Heart right ventricle (tissue), 16 donors: ENCODE results near the gene KCNJ5. TPM values are rescaled to one million over a fixed set of nuclear protein-coding genes. Genes with fewer than 3 reads are reported as not detected.
A peak's percentile ranks its signal among the peaks of the same experiment; 100 is the strongest.

Experiments
- ATAC-seq, 8 donors: fragments of 200-7000 bp; cut with Tn5 transposase; one replicate each; pipeline ENCODE4 v1.9.1; 2020; ENCODE audit warnings: mild to moderate bottlenecking in 8 of 8, moderate library complexity in 8 of 8, moderate number of reproducible peaks in 1 of 8
- DNase-seq, 2 donors: peaks; one replicate each; pipeline ENCODE4 v3.0.0-alpha.2; 2020
- H3K27ac ChIP-seq, 10 donors: fragments of 200-600 bp; sonication (generic) in 2 of 10; one replicate each; pipeline versions ENCODE4 v1.5.0 to v1.8.0; 2020 to 2022; ENCODE audit warnings: mild to moderate bottlenecking in 3 of 10
- H3K27me3 ChIP-seq, 7 donors: fragments of 200-600 bp; one replicate each; pipeline ENCODE4 v1.8.0; 2021 to 2022; ENCODE audit warnings: mild to moderate bottlenecking in 2 of 7
- H3K36me3 ChIP-seq, 9 donors: fragments of 200-600 bp; sonication (generic) in 1 of 9; one replicate each; pipeline versions ENCODE4 v1.5.0 to v1.8.0; 2020 to 2022; ENCODE audit warnings: mild to moderate bottlenecking in 2 of 9
- H3K4me1 ChIP-seq, 9 donors: fragments of 200-600 bp; sonication (generic) in 1 of 9; one replicate each; pipeline versions ENCODE4 v1.5.0 to v1.8.0; 2020 to 2022; ENCODE audit warnings: mild to moderate bottlenecking in 4 of 9
- H3K4me3 ChIP-seq, 10 donors: fragments of 200-600 bp; sonication (generic) in 2 of 10; one replicate each; pipeline versions ENCODE4 v1.5.0 to v1.8.0; 2020 to 2022; ENCODE audit warnings: mild to moderate bottlenecking in 7 of 10, moderate library complexity in 2 of 10
- H3K9me3 ChIP-seq, 11 donors: fragments of 200-600 bp in 10 of 11; sonication (generic) in 2 of 11; one replicate each; pipeline versions ENCODE4 v1.5.0 to v1.8.0; 2013 to 2022; ENCODE audit warnings: mild to moderate bottlenecking in 2 of 11, control low read depth in 1 of 11, moderate library complexity in 1 of 11
- CTCF ChIP-seq, 9 donors: fragments of 200-600 bp; sonication (generic) in 2 of 9; IDR thresholded peaks; one replicate each; pipeline versions ENCODE4 v1.5.0 to v1.8.0; 2021 to 2022; ENCODE audit warnings: antibody characterized with exemption in 9 of 9, mild to moderate bottlenecking in 5 of 9, moderate library complexity in 1 of 9
- WGBS, 2 donors: extraction: QIAGEN DNeasy Blood & Tissue Kit; methylation state at CpG; one replicate each; pipeline ENCODE4 v1.1.7; 2013; ENCODE audit warnings: inconsistent platforms in 1 of 2; 5-methylcytosine and 5-hydroxymethylcytosine counted together
- intact Hi-C, 10 donors: fragments of 100-400 bp; cut with DNase I; formaldehyde crosslinking; loops; one replicate each; pipeline versions ENCODE4 v1.11.1 to v1.14.2; 2022
- polyA plus RNA-seq, 2 donors: library from polyadenylated mRNA; stranded (reverse); fragments of 200-250 nt; gene quantifications; one replicate each; pipeline ENCODE4 v1.2.3, GENCODE V29; 2013
- total RNA-seq, 10 donors: library from RNA; stranded (reverse); fragmentation: NEBNext Ultra II Directional in 3 of 10; extraction: Animal tissue kit (Norgen Biotek cat#: 25700) in 3 of 10; gene quantifications; one replicate each; pipeline versions ENCODE4 v1.2.1 to v1.2.4, GENCODE V29; 2021 to 2023
- donor health status: Arrhythmogenic right ventricular cardiomyopathy.
- donor health status: ischemic (EF 13 %, LVEDD 7.1; RV severe dilation, severe dysfunction).
- donor health status: healthy with polysubstance abuse.
- donor health status: DM: no; HTN: yes; CAD: no.
- donor health status: DM: no; HTN: no; CAD: no.
- donor health status: ischemic (EF 25% LVEDD 6.9; RV normal size, moderate dysfunction).
- donor health status: ischemic (EF 25% LVEDD 5.7; RV mildly dilated, moderate dysfunction).
- donor health status: healthy.
- donor health status: DM: yes; HTN: yes; CAD: no.
- donor health status: Ischemic cardiomyopathy.
- donor health status: ischemic (EF 35%, LVEDD 5.7; RV mildly dilated, moderate dysfunction).
- donor health status: nonischemic (EF 11% LVEDD 7.7; RV severe dilation, severe dysfunction).
- donor health status: DM: yes; HTN: yes; CAD: no.
- donor health status: PGD.
- donor health status: ischemic (EF 29% LVEDD 5.4; RV normal size, mild dysfunction).
- donor health status: nonischemic (EF 23%, LVEDD 6.1; RV moderate dilation, normal function).

The KCNJ5 gene
- total and polyA plus RNA-seq, 12 donors, result 1.2 to 32.1 (median 8.1) TPM

- WGBS, 2 donors, result 45 to 49% methylated on average over 6 of the region's 6 CpGs
- peaks cover 0 to 40% (median 29%) of the 10 kb centered on the region in 7 donors for H3K27me3 ChIP-seq
- peaks cover 5 to 64% (median 26%) of the 10 kb centered on the region in 9 donors for H3K4me1 ChIP-seq
- no peaks in the 10 kb centered on the region for H3K9me3 ChIP-seq
- H3K4me3 ChIP-seq, result peak overlapping the region; percentile 25 to 62 (median 55)
- no peaks in the 10 kb centered on the region for H3K36me3 ChIP-seq
- no peak for TF ChIP-seq CTCF (IDR thresholded peaks at IDR 0.05)
- no peak for DNase-seq
- intact Hi-C loops, result no loop called here
- peak overlapping the region in 9 of 10 donors; percentile 36 to 83 (median 74) for H3K27ac ChIP-seq
- ATAC-seq, result peak in 7 of 8 donors; percentile 8 to 31 (median 20)
Measured at GRCh38 chr11:128891913-128892398, 800 bp downstream of the KCNJ5 start.

- Histone ChIP-seq H3K4me1 (peaks cover 5 to 75% (median 30%) of the 10 kb centered on the region in 9 donors), H3K36me3 (no peaks in the 10 kb centered on the region), H3K27me3 (peaks cover 0 to 39% (median 24%) of the 10 kb centered on the region in 7 donors), H3K27ac (peak overlapping the region; percentile 27 to 83 (median 74)), H3K4me3 (peak overlapping the region in 1 of 10 donors; percentile 61), H3K9me3 (no peaks in the 10 kb centered on the region)
- ATAC-seq (no peak), DNase-seq (no peak)
- TF ChIP-seq CTCF (IDR thresholded peaks at IDR 0.05), result no peak
- 48 to 65% methylated on average over 4 of the region's 4 CpGs for WGBS, 2 donors
- intact Hi-C loops, result no loop called here
Measured at GRCh38 chr11:128892866-128893565, 1.9 kb downstream of the KCNJ5 start.

- Histone ChIP-seq H3K4me3 (no peak overlapping the region), H3K4me1 (peaks cover 5 to 82% (median 30%) of the 10 kb centered on the region in 9 donors)
- ATAC-seq, result peak in 7 of 8 donors; percentile 26 to 62 (median 39)
Measured at GRCh38 chr11:128893578-128894285, 2.6 kb downstream of the KCNJ5 start.

More at GRCh38 chr11:128893578-128894285, 2.6 kb downstream of the KCNJ5 start:
- Histone ChIP-seq H3K36me3 (no peaks in the 10 kb centered on the region), H3K27me3 (peaks cover 0 to 32% (median 22%) of the 10 kb centered on the region in 7 donors), H3K27ac (peak overlapping the region; percentile 27 to 83 (median 74)), H3K9me3 (no peaks in the 10 kb centered on the region)
- 41 to 58% methylated on average over 9 of the region's 9 CpGs for WGBS, 2 donors
- no peak for DNase-seq
- intact Hi-C loops, result no loop called here
- TF ChIP-seq CTCF (IDR thresholded peaks at IDR 0.05), result no peak
